ENCODE data around the gene TTPAL. TPM values are rescaled to one million over a fixed set of nuclear protein-coding genes. Genes with fewer than 3 reads are reported as not detected.

The TTPAL gene
- total and polyA plus RNA-seq, 10 of the 15 experiments (the other 5 are each of a cell fraction or from before 2014, with no cell fraction given), result 4.0 to 24.0 (median 9.3) TPM

DNA sequence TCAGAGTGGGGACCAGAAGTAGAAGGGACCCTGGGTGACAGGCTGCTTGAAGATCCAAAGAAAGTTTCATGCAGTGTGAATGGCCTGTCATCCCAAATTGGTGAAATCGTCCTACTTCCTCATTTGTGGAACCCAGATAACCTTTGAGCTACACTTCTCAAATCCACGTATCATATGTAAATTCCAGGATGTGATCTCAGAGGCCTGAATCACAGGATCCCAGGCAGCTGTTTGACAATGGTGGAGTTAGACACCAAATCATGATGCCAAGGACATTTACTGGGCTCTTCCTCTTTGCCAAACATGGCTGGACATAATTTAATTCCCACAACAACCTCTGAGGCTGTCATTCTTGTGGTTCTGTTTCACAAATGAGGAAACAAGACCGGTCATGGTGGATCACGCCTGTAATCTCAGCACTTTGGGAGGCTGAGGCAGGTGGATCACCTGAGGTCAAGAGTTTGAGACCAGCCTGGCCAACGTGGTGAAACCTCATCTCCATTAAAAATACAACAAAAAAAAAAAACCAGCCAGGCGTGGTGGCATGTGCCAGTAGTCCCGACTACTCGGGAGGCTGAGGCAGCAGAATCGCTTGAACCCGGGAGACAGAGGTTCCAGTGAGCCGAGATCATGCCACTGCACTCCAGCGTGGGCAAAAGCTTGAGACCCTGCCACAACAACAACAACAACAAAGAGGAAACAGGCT, 39.9 kb upstream of the TTPAL start:
- ChIA-PET CTCF (no interaction called here), SMC1A (ENCODE audit: uncharacterized antibody, unreplicated experiment) (no interaction called here), POLR2A (interaction anchor here (0.6 kb wide), 1 partner anchor 23 kb away, joined by 8 read pairs; no protein-coding TSS in a partner anchor), RAD21 (ENCODE audit: unreplicated experiment) (no interaction called here)
- DNase-seq (ENCODE audit: low read depth, low spot score) (no peak), ATAC-seq (no peak), FAIRE-seq (no peak)
- Histone ChIP-seq H4K20me1 (ENCODE audit: control insufficient read depth, insufficient read depth) (no peaks in the 10 kb centered on the region), H3K79me2 (ENCODE audit: control insufficient read depth, insufficient read depth, low read length) (no peaks in the 10 kb centered on the region), H3K36me3 (ENCODE audit: control insufficient read depth in 2 of 2, insufficient read depth in 2 of 2, low read length in 1 of 2) (no peaks in the 10 kb centered on the region), H3K4me1 (ENCODE audit: control insufficient read depth, insufficient read depth, low read length) (no peaks in the 10 kb centered on the region), H3K27me3 (replicated peaks in 1 of 2; ENCODE audit: control insufficient read depth in 2 of 2, insufficient read depth in 2 of 2, low read length in 1 of 2) (peaks cover 0 to 2% of the 10 kb centered on the region in 2 experiments; a peak in 1 of 4 replicates), H3K27ac (ENCODE audit: control insufficient read depth, insufficient read depth) (no peak overlapping the region), H3K9me3 (replicated peaks; ENCODE audit: control insufficient read depth, insufficient read depth, low read length) (no peaks in the 10 kb centered on the region), H3K4me2 (ENCODE audit: control insufficient read depth, insufficient read depth) (no peak overlapping the region), H2AFZ (ENCODE audit: control insufficient read depth, low read depth, low read length) (no peak overlapping the region), H3K9ac (ENCODE audit: control insufficient read depth, insufficient read depth, low read length) (no peak overlapping the region), H3K4me3 (no peak overlapping the region)
- WGBS (ENCODE audit: insufficient coverage, insufficient replicate concordance, low lambda C conversion rate, missing lambda C conversion rate), result 36% methylated on average over 12 of the region's 12 CpGs
- TF ChIP-seq NRF1 (conservative IDR thresholded peaks at IDR 0.05; ENCODE audit: low read depth, low read length) (no peak), PAX8 (IDR thresholded peaks at IDR 0.05) (no peak), SPI1 (IDR thresholded peaks at IDR 0.05; ENCODE audit: borderline replicate concordance, insufficient read depth, low read depth, low read length) (peak; percentile 20; the same call in 1 of the 2 replicates), STAT3 (IDR thresholded peaks at IDR 0.05; ENCODE audit: low read depth, low read length) (no peak), SREBF1 (IDR thresholded peaks at IDR 0.05; ENCODE audit: low read length) (no peak), BACH1 (IDR thresholded peaks at IDR 0.05; ENCODE audit: borderline replicate concordance) (no peak)
- TF ChIP-seq, protein P1, sequence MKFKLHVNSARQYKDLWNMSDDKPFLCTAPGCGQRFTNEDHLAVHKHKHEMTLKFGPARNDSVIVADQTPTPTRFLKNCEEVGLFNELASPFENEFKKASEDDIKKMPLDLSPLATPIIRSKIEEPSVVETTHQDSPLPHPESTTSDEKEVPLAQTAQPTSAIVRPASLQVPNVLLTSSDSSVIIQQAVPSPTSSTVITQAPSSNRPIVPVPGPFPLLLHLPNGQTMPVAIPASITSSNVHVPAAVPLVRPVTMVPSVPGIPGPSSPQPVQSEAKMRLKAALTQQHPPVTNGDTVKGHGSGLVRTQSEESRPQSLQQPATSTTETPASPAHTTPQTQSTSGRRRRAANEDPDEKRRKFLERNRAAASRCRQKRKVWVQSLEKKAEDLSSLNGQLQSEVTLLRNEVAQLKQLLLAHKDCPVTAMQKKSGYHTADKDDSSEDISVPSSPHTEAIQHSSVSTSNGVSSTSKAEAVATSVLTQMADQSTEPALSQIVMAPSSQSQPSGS (IDR thresholded peaks at IDR 0.05; ENCODE audit: low read length), result no peak
- intact Hi-C loops (cut with micrococcal nuclease; ENCODE audit: unreplicated experiment), result no loop called here
- in situ Hi-C loops (cut with MboI), result no loop called here
- no TSS peak for BruUV-seq (replicated peaks)

Measured in GM12878 (cell line).